Epithelial cell of esophagus (primary cell): Measurements from ENCODE around the gene GALNTL6.

Experiments
- DNase-seq: peaks from one replicate; pipeline ENCODE4 v3.0.0; 2010; ENCODE audit warnings: low read depth
- H3K4me3 ChIP-seq: 2 replicates; pipeline ENCODE4 v1.5.1; 2011; ENCODE audit warnings: mild to moderate bottlenecking, low read length, control low read depth
- CTCF ChIP-seq: IDR thresholded peaks from 2 replicates; pipeline ENCODE4 v1.5.1; 2011; ENCODE audit warnings: low read depth, mild to moderate bottlenecking, low read length, control low read depth, inconsistent platforms; ENCODE audit not compliant: insufficient read depth; ENCODE audit errors: missing control alignments

The GALNTL6 gene

GRCh38 chr4:171947400-171947799 lies 134.2 kb downstream of the GALNTL6 start:
- TF ChIP-seq CTCF = no peak
- DNase-seq = no peak
- no peak overlapping the region for H3K4me3 ChIP-seq

- no peak for TF ChIP-seq CTCF
- DNase-seq = no peak
- H3K4me3 ChIP-seq = no peak overlapping the region
These were observed 134.8 kb downstream of the GALNTL6 start for GRCh38 chr4:171948038-171948437.

- no peak for DNase-seq
- TF ChIP-seq CTCF = no peak
- H3K4me3 ChIP-seq = no peak overlapping the region
These were observed 141.4 kb downstream of the GALNTL6 start for GRCh38 chr4:171954650-171955049.

- no peak for DNase-seq
- H3K4me3 ChIP-seq = no peak overlapping the region
- no peak for TF ChIP-seq CTCF
These were observed 143.5 kb downstream of the GALNTL6 start for GRCh38 chr4:171956678-171957077.

GRCh38 chr4:171962110-171962509 lies 148.9 kb downstream of the GALNTL6 start:
- no peak for DNase-seq
- no peak overlapping the region for H3K4me3 ChIP-seq
- no peak for TF ChIP-seq CTCF

- DNase-seq = no peak
- no peak overlapping the region for H3K4me3 ChIP-seq
- no peak for TF ChIP-seq CTCF
These were observed 153.2 kb downstream of the GALNTL6 start for GRCh38 chr4:171966356-171966755.

- TF ChIP-seq CTCF = no peak
- DNase-seq = no peak
- no peak overlapping the region for H3K4me3 ChIP-seq
These were observed 165.0 kb downstream of the GALNTL6 start for GRCh38 chr4:171978216-171978615.
